CD4-positive, CD25-positive, alpha-beta regulatory T cell (primary cell): Measurements from ENCODE around the gene PYURF. TPM values are rescaled to one million over a fixed set of nuclear protein-coding genes. Genes with fewer than 3 reads are reported as not detected.
"Not testable (repeated sequence)": the region's sequence is repeated elsewhere in the genome, so short reads cannot be mapped to it uniquely, and the experiment has no call there.

ENCODE experiments used
- ATAC-seq, 2 donors: fragments of 150-1000 bp; cut with Tn5 transposase; one replicate each; pipeline ENCODE4 v1.10.0; 2021; ENCODE audit warnings: low read depth in 2 of 2, moderate number of reproducible peaks in 2 of 2, moderate library complexity in 1 of 2
- DNase-seq, 3 donors: peaks; one replicate each; pipeline versions ENCODE4 v3.0.0 to v3.0.0-alpha.2; 2012 to 2022; ENCODE audit warnings: mixed read lengths in 1 of 3
- H3K27ac ChIP-seq: one replicate; pipeline ENCODE4 v1.7.0; 2013; ENCODE audit warnings: mild to moderate bottlenecking, low read length; ENCODE audit not compliant: insufficient read depth, poor library complexity, severe bottlenecking
- H3K27me3 ChIP-seq: one replicate; pipeline ENCODE4 v1.7.0; 2013; ENCODE audit warnings: low read length; ENCODE audit not compliant: control insufficient read depth, insufficient read depth
- H3K36me3 ChIP-seq: one replicate; pipeline ENCODE4 v1.7.0; 2013; ENCODE audit warnings: mild to moderate bottlenecking, low read length, moderate library complexity; ENCODE audit not compliant: control insufficient read depth, insufficient read depth
- H3K4me1 ChIP-seq: 2 replicates; pipeline ENCODE4 v1.7.0; 2013; ENCODE audit warnings: mild to moderate bottlenecking, low read length; ENCODE audit not compliant: insufficient read depth, control insufficient read depth, poor library complexity, severe bottlenecking
- H3K4me3 ChIP-seq: one replicate; pipeline ENCODE4 v1.7.0; 2013; ENCODE audit warnings: low read depth, mild to moderate bottlenecking, low read length, moderate library complexity
- H3K9me3 ChIP-seq, 2 experiments: 1 replicate in 1 of 2; 2 replicates in 1 of 2; pipeline ENCODE4 v1.7.0; 2013; ENCODE audit warnings: low read length in 2 of 2, mild to moderate bottlenecking in 1 of 2, moderate library complexity in 1 of 2; ENCODE audit not compliant: control insufficient read depth in 2 of 2
- H3K27ac Mint-ChIP-seq, 3 donors: one replicate each; pipeline ENCODE4 v1.8.0; 2020 to 2022; ENCODE audit warnings: mild to moderate bottlenecking in 3 of 3, mixed read lengths in 3 of 3, moderate library complexity in 2 of 3
- H3K27me3 Mint-ChIP-seq: one replicate; pipeline ENCODE4 v1.8.0; 2022; ENCODE audit warnings: mild to moderate bottlenecking, mixed read lengths
- H3K36me3 Mint-ChIP-seq: one replicate; pipeline ENCODE4 v1.8.0; 2020; ENCODE audit warnings: mixed read lengths
- H3K4me1 Mint-ChIP-seq, 4 donors: one replicate each; pipeline ENCODE4 v1.8.0; 2020 to 2022; ENCODE audit warnings: mixed read lengths in 4 of 4, mild to moderate bottlenecking in 1 of 4
- H3K4me3 Mint-ChIP-seq, 4 donors: one replicate each; pipeline ENCODE4 v1.8.0; 2020 to 2022; ENCODE audit warnings: mild to moderate bottlenecking in 4 of 4, mixed read lengths in 4 of 4, moderate library complexity in 3 of 4
- H3K9me3 Mint-ChIP-seq, 7 donors: one replicate each; pipeline ENCODE4 v1.8.0; 2020 to 2022; ENCODE audit warnings: mixed read lengths in 7 of 7, mild to moderate bottlenecking in 3 of 7, moderate library complexity in 2 of 7
- polyA plus RNA-seq, 4 donors: library from polyadenylated mRNA; unstranded; fragments of 300-500 nt; fragmentation: Illumina TruSeq; gene quantifications; one replicate each; pipeline ENCODE4 v1.2.3, GENCODE V29; 2021
- total RNA-seq: library from RNA; stranded (reverse); gene quantifications from one replicate; pipeline ENCODE4 v1.2.3, GENCODE V29; 2022

The PYURF gene, protein sequence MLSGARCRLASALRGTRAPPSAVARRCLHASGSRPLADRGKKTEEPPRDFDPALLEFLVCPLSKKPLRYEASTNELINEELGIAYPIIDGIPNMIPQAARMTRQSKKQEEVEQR
- total RNA-seq (42.6 TPM), polyA plus RNA-seq (100 to 1,000 TPM; 261 to 276 (median 269) TPM)

DNA sequence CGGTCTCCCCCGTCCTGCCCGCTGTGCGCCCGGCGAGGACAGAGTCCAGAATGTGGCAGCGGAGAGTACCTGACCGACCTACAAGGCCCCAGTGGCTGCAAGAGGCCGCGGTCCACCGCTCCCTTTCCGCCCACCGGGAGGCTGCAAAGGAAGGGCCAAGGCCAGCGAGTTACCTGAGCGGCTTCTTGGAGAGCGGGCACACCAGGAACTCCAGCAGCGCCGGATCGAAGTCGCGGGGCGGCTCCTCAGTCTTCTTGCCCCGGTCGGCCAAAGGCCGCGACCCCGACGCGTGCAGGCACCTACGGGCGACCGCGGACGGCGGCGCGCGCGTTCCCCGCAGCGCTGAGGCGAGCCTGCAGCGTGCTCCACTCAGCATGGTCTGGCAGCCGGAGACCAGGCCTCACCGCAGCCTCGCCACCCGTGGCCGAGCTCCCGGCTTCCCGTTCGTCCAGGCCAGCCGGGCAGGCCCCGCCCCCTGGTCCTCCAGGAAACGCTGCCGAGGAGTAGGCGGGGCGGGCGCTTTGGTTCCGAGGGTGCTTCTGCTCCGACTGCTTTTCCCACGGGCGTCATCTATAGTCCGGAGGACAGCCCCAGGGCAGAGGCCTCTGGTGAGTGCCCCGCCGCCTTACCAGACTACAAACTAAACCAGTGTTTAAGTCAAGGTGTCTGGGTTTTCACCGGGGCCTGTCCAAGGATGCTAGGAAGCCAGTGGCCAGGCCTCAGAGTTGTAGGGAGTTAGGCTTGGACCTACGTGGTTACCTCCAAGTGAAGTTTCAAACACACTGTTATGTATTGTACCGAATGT is at the start of gene PYURF:
Gene PYURF (minus strand): TSS at position 452 of the 805 bp plus-strand sequence. CDS start 76 bp downstream, at position 376.
- Mint-ChIP-seq H3K9me3 (no peaks in the 10 kb centered on the region), H3K36me3 (no peaks in the 10 kb centered on the region), H3K4me1 (peaks cover 18 to 49% (median 34%) of the 10 kb centered on the region in 4 donors), H3K4me3 (peak within 1 kb of the TSS; percentile 89 to 99 (median 95)), H3K27me3 (no peaks in the 10 kb centered on the region), H3K27ac (peak within 1 kb of the TSS; percentile 87 to 95 (median 91))
- H3K36me3 ChIP-seq = peaks cover 7% of the 10 kb centered on the region
- no peaks in the 10 kb centered on the region for H3K27me3 ChIP-seq
- H3K4me3 ChIP-seq = peak within 1 kb of the TSS; percentile 87
- H3K9me3 ChIP-seq = no peaks in the 10 kb centered on the region
- peak; percentile 51 to 77 (median 76) for DNase-seq
- peaks cover 36% of the 10 kb centered on the region for H3K4me1 ChIP-seq
- H3K27ac ChIP-seq = peak within 1 kb of the TSS; percentile 66
- peak; percentile 70 to 74 for ATAC-seq

DNA sequence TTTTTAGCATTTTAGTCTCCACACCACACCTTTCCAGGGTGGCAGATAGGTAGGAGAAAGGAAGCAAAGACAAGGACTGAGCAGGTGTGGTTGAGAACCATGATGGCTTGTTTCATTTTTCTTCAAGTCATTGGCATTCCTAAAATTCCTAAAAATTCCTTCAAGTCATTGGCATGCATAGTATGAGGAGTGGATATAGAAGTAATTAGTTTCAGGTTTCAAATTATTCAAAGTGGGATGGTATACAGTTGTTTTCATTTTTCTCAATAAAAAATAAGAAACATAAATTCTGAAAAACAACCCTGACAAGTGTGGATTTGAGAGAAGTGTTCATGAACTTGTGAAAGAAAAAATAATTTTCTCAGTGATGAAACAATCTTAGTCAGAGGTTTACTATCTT is 46.4 kb upstream of the PYURF start:
- no peak overlapping the region for H3K4me3 Mint-ChIP-seq
- Histone ChIP-seq H3K27me3 (peaks cover 5% of the 10 kb centered on the region), H3K4me1 (no peaks in the 10 kb centered on the region), H3K27ac (no peak overlapping the region), H3K4me3 (no peak overlapping the region), H3K36me3 (no peaks in the 10 kb centered on the region), H3K9me3 (no peaks in the 10 kb centered on the region)
- DNase-seq (no peak), ATAC-seq (no peak)
- H3K4me1 Mint-ChIP-seq = no peaks in the 10 kb centered on the region
- peaks cover 20% of the 10 kb centered on the region for H3K27me3 Mint-ChIP-seq
- H3K27ac Mint-ChIP-seq = peak overlapping the region in 1 of 3 donors; percentile 50
- H3K36me3 Mint-ChIP-seq = peaks cover 5% of the 10 kb centered on the region
- H3K9me3 Mint-ChIP-seq = peaks cover 0 to 1% (median 0%) of the 10 kb centered on the region in 7 donors

DNA sequence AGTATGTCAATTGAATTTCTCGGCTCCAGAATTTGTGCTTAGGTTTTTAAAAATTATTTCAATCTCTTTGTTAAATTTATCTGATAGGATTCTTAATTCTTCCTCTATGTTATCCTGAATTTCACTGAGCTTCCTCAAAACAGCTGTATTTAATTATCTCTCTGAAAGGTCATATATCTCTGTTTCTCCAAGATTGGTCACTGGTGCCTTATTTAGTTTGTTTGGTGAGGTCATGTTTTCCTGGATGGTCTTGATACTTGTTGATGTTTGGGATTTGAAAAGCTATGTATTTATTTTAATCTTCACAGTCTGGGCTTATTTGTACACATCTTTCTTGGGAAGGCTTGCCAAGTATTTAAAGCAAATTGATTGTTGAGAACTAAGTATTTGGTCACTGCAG is 44.0 kb upstream of the PYURF start:
- Histone ChIP-seq H3K27me3 (peaks cover 5% of the 10 kb centered on the region), H3K4me3 (no peak overlapping the region), H3K4me1 (no peaks in the 10 kb centered on the region), H3K27ac (no peak overlapping the region), H3K9me3 (no peaks in the 10 kb centered on the region), H3K36me3 (no peaks in the 10 kb centered on the region)
- H3K9me3 Mint-ChIP-seq = peaks cover 0 to 1% (median 0%) of the 10 kb centered on the region in 7 donors
- no peak for ATAC-seq
- no peak for DNase-seq
- no peak overlapping the region for H3K27ac Mint-ChIP-seq
- H3K4me1 Mint-ChIP-seq = no peaks in the 10 kb centered on the region
- H3K4me3 Mint-ChIP-seq = no peak overlapping the region
- peaks cover 24% of the 10 kb centered on the region for H3K27me3 Mint-ChIP-seq
- H3K36me3 Mint-ChIP-seq = peaks cover 5% of the 10 kb centered on the region

DNA sequence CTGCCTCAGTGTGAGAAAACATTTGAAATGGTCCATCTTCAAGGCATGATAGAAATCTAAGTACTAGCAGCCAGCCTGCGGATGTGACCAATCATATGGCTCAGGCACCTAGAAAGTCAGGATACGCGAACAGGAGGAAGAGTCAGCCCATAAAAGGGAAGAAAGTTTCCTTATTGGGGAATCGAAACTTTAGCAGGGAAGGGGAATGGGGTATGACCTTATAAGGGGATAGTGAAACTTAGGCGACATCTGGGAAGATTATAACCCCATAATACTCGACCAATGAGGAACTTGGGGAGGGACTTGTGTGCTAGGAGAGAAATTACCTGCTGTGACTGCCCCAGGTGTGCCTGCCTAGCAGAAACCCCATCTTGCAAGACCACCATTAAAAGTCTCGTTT is 26.2 kb upstream of the PYURF start:
- Histone ChIP-seq H3K9me3 (no peaks in the 10 kb centered on the region), H3K4me3 (no peak overlapping the region), H3K27me3 (peaks cover 3% of the 10 kb centered on the region), H3K27ac (no peak overlapping the region), H3K36me3 (no peaks in the 10 kb centered on the region), H3K4me1 (no peaks in the 10 kb centered on the region)
- Mint-ChIP-seq H3K4me3 (no peak overlapping the region), H3K27ac (no peak overlapping the region), H3K4me1 (no peaks in the 10 kb centered on the region), H3K27me3 (peaks cover 14% of the 10 kb centered on the region), H3K9me3 (peaks cover 0 to 4% (median 0%) of the 10 kb centered on the region in 7 donors), H3K36me3 (no peaks in the 10 kb centered on the region)
- DNase-seq (no peak), ATAC-seq (no peak)

DNA sequence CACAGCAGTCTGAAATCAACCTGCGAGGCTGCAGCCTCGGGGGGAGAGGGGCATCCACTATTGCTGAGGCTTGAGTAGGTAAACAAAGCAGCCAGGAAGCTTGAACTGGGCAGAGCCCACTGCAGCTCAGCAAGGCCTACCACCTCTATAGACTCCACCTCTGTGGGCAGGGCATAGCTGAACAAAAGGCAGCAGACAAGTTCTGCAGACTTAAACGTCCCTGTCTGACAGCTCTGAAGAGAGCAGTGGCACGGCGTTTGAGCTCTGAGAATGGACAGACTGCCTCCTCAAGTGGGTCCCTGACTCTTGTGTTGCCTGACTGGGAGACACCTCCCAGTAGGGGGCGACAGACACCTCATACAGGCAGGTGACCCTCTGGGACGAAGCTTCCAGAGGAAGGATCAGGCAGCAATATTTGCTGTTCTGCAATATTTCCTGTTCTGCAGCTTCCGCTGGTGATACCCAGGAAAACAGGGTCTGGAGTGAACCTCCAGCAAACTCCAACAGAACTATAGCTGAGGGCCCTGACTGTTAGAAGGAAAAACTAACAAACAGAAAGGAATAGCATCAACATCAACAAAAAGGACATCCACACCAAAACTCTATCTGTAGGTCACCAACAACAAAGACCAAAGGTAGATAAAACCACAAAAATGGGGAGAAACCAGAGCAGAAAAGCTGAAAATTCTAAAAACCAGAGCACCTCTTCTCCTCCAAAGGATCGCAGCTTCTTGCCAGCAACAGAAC is 15.9 kb upstream of the PYURF start:
- H3K9me3 Mint-ChIP-seq, H3K4me1 ChIP-seq, H3K36me3 Mint-ChIP-seq, H3K4me3 ChIP-seq, H3K27me3 ChIP-seq, H3K36me3 ChIP-seq, H3K9me3 ChIP-seq, H3K27me3 Mint-ChIP-seq, H3K4me1 Mint-ChIP-seq, H3K4me3 Mint-ChIP-seq, H3K27ac ChIP-seq, ATAC-seq: not testable (repeated sequence)
- DNase-seq = peak; percentile 55 to 71 (median 68)
- H3K27ac Mint-ChIP-seq = peak overlapping the region in 2 of 3 donors; percentile 7 to 44

DNA sequence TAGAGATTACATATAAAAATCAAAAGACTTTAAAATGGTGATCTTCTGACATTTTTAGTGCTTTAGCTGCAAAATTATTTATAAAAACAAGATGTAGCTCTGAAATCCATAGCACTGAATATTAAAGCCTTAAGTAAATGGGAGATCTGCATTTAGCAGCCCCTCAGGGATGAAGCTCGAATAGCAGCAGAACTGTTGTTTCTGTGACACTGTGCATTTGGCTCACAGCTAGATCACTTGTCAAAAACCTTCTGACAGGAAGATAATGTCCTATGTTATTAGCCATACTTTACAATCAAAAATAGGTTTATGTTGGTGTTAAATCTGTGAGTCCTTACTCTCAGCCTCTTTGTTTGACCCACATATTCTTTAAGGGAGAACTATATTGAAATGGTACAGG is 14.1 kb upstream of the PYURF start:
- Mint-ChIP-seq H3K4me1 (peaks cover 0 to 7% (median 5%) of the 10 kb centered on the region in 4 donors), H3K9me3 (no peaks in the 10 kb centered on the region), H3K36me3 (no peaks in the 10 kb centered on the region), H3K27me3 (peaks cover 4% of the 10 kb centered on the region), H3K27ac (no peak overlapping the region), H3K4me3 (no peak overlapping the region)
- H3K27ac ChIP-seq = no peak overlapping the region
- H3K27me3 ChIP-seq = no peaks in the 10 kb centered on the region
- H3K9me3 ChIP-seq = no peaks in the 10 kb centered on the region
- no peak for ATAC-seq
- H3K36me3 ChIP-seq = no peaks in the 10 kb centered on the region
- H3K4me3 ChIP-seq = no peak overlapping the region
- no peaks in the 10 kb centered on the region for H3K4me1 ChIP-seq
- no peak for DNase-seq

DNA sequence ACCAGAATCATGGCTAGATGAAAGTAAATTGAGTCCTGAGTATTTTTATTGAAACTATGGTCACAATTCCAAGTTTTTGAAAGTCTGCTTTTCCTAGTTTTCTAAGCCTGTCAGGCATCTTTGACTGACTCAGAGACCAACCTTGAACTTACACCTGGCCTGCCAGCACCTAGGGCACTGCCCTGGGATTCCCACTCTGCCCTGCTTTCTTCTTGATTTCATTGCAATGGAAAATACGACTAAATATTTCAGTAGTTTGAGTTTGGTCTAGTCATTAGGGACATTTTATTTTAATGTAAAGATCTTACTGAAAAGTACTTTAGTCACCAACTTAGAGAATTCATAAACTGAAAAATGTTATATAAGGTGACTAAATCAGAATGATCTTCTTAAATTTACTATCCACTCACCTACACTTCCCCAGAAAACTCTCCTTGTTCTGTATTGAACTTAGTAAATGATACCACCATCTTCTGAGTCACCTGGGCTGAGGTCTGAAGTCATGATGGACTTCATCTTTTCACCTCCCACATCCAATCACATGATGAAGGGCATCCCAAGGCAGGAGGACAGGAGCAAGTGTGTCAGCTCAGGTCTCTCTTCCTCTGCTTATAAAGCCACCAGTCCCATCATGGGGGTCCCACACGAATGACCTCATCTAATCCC is 11.6 kb upstream of the PYURF start:
- Mint-ChIP-seq H3K4me3 (no peak overlapping the region), H3K4me1 (peaks cover 0 to 7% (median 5%) of the 10 kb centered on the region in 4 donors), H3K27me3 (peaks cover 4% of the 10 kb centered on the region), H3K9me3 (no peaks in the 10 kb centered on the region), H3K27ac (no peak overlapping the region), H3K36me3 (no peaks in the 10 kb centered on the region)
- Histone ChIP-seq H3K4me1 (no peaks in the 10 kb centered on the region), H3K27ac (no peak overlapping the region), H3K27me3 (no peaks in the 10 kb centered on the region), H3K36me3 (no peaks in the 10 kb centered on the region), H3K9me3 (no peaks in the 10 kb centered on the region), H3K4me3 (no peak overlapping the region)
- DNase-seq (no peak), ATAC-seq (no peak)
